Measurements from ENCODE around the gene SLCO1B1. TPM values are rescaled to one million over a fixed set of nuclear protein-coding genes. Genes with fewer than 3 reads are reported as not detected.
"Not testable (repeated sequence)": the region's sequence is repeated elsewhere in the genome, so short reads cannot be mapped to it uniquely, and the experiment has no call there.

SLCO1B1 gene, protein sequence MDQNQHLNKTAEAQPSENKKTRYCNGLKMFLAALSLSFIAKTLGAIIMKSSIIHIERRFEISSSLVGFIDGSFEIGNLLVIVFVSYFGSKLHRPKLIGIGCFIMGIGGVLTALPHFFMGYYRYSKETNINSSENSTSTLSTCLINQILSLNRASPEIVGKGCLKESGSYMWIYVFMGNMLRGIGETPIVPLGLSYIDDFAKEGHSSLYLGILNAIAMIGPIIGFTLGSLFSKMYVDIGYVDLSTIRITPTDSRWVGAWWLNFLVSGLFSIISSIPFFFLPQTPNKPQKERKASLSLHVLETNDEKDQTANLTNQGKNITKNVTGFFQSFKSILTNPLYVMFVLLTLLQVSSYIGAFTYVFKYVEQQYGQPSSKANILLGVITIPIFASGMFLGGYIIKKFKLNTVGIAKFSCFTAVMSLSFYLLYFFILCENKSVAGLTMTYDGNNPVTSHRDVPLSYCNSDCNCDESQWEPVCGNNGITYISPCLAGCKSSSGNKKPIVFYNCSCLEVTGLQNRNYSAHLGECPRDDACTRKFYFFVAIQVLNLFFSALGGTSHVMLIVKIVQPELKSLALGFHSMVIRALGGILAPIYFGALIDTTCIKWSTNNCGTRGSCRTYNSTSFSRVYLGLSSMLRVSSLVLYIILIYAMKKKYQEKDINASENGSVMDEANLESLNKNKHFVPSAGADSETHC
- total RNA-seq: not detected in 2 replicates

DNA sequence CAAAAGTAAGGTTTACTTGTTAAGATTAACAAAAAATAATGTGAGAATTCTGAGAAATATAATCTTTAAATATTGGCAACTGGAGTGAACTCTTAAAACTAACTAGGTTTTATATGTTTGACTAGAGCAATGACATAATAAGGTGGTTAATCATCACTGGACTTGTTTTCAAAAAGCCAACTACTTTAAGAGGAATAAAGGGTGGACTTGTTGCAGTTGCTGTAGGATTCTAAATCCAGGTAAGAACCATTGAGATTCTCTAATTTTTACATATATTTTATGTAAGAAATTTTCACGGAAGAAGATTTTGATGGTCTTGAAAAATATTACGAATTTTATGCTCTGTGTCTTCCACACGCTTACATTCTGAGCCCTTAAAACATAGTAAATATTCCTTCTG lies at the start of gene SLCO1B1:
SLCO1B1 (plus strand) TSS at position 197 of the 400 bp plus-strand sequence. CDS start 10,381 bp downstream, outside the sequence.
- no peak for DNase-seq (ENCODE audit: low read depth)

DNA sequence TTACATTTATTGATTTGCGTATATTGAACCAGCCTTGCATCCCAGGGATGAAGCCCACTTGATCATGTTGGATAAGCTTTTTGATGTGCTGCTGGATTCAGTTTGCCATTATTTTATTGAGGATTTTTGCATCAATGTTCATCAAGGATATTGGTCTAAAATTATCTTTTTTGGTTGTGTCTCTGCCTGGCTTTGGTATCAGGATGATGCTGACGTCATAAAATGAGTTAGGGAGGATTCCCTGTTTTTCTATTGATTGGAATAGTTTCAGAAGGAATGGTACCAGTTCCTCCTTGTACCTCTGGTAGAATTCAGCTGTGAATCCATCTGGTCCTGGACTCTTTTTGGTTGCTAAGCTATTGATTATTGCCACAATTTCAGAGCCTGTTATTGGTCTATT lies 46.2 kb upstream of the SLCO1B1 start:
- DNase-seq (ENCODE audit: low read depth): not testable (repeated sequence)

DNA sequence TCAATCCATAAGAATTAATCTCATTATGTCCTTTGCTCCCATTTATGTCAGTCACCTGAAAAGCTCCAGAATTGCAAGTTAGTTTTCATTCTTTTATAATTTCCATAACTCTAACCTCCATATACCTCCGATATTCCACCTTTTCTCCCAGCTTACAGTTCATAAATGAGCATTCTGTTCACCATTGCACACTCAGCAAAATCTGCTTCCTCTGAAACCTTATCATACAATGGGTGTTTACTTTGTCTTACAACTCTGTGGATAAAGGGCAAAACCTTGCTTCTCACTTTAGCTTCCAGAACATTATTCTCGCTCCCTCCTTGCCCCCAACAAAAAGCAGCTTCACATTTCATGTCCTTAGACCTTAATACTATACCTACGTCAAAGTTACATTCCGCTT lies 19.3 kb upstream of the SLCO1B1 start:
- no peak for DNase-seq (ENCODE audit: low read depth)

DNA sequence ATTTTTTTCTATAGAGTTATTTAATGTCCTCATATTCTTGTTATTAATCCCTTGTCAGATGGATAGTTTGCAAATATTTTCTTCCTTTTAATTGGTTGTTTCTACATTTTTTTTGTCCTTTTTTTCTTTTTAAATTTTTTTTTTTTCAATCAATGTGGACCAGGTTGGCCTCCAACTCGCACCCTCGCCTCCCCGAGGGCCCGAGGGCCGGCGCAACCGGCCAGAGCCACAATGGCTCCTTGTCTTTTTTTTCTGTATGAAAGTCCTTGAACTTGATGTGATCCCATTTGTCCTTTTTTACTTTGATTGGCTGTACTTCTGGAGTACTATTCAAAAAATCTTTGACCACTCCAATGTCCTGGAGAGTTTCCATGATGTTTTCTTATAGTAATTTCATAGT lies 17.7 kb upstream of the SLCO1B1 start:
- no peak for DNase-seq (ENCODE audit: low read depth)

DNA sequence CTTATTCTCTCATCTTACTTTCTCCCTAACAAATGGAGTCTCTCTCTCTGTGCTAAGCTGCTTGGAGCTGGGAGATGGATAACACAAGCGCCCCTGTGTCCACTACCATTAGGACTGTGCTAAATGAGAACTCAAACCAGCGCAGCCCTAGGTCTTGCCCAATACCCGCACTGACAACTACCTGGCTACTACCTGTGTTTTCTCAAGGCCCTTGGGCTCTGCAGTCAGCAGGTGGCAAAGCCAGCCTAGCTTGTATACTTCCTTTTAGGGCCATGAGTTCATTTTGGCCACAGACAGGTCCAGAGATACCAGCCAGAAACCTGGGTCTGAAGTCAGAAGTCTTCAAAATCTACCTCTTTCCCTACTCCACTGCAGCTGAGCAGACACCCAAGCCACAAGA lies 13.0 kb upstream of the SLCO1B1 start:
- DNase-seq (ENCODE audit: low read depth): no peak

DNA sequence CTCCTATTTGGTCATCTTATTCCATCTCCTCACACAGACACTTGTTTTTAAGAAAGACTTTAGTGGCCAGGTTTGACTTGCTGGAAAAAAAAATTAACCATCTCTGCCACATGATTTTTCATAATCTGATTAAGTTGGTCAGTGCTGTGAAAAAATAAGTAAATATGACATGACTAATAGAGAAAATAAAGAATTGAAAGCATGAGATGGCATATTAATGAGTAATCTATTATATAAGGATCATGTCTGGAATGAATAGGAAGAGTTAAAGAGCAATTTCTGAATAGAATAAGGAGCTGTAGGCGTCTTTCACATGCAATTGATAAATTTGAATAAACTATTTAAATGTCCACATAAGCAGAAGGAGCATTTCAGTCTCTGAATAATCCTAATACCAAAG lies 12.2 kb upstream of the SLCO1B1 start:
- DNase-seq (ENCODE audit: low read depth): no peak

DNA sequence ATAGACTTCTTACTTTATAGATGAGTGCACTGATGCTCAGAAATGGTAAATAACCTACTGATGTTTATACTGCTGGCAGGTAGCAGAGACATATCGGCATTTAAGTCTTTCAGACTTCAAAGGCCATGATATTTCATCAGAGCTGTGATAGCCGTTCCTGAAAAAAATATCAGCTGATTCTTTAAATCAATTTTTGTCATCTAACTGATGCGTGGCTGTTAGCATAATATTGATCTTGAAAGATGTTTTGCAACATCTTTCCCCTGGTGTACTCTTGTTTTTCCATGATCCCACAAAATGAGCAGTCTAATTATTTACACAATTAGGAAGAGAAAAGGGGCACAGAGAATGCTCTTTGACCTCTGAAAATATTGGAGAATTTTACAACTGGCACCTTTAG lies 1.6 kb upstream of the SLCO1B1 start:
- DNase-seq (ENCODE audit: low read depth): no peak

DNA sequence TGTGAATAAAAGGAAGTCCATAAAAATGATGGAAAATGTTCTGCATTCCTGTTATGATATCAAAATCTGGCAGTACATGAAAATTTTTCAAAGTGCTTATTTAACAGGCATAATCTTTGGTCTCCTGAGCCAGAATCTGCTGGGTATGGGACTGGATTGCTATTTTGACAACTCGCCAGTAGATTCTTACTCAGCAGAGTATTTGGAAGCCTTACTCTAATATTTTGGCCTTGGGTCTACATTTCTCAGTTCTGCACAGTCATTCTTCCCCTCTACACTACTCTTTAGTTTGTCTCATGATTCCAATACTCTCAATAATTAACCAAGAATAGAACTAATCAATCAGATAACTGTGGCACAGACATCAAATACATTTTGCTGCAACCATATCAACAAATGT lies 1.1 kb upstream of the SLCO1B1 start:
- no peak for DNase-seq (ENCODE audit: low read depth)

DNA sequence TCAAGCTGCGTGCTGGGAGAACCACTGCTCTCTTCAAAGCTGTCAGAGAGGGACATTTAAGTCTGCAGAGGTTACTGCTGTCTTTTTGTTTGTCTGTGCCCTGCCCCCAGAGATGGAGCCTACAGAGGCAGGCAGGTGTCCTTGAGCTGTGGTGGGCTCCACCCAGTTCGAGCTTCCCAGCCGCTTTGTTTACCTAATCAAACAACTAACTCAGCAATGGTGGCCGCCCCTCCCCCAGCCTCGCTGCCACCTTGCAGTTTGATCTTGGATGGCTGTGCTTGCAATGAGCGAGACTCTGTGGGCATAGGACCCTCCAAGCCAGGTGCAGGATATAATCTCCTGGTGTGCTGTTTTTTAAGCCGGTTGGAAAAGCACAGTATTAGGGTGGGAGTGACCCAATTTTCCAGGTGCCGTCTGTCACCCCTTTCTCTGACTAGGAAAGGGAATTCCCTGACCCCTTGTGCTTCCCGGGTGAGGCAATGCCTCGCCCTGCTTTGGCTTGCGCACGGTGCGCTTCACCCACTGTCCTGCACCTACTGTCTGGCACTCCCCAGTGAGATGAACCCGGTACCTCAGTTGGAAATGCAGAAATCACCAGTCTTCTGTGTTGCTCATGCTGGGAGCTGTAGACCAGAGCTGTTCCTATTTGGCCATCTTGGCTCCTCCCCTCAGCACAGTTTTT lies 6.5 kb downstream of the SLCO1B1 start:
- not testable (repeated sequence) for DNase-seq (ENCODE audit: low read depth)

DNA sequence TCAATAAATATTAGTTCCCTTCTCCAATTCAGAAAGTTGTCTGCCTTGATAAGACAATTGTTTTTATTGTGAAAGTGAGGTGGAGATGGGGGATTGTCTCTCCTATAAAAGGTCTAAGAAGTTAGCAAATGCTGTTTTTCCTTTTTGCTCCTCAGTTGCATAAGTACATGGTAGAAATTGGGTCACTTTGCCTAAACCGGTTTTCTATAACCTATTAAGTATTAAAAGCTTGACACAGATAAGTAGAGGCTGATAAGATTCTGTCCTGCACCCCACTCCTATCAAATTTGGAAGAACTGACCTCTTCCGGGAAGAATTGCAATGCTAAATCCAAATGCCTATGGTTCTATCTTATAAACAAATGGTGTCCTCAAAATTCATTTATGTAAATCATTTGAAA lies 7.0 kb downstream of the SLCO1B1 start:
- DNase-seq (ENCODE audit: low read depth): no peak

DNA sequence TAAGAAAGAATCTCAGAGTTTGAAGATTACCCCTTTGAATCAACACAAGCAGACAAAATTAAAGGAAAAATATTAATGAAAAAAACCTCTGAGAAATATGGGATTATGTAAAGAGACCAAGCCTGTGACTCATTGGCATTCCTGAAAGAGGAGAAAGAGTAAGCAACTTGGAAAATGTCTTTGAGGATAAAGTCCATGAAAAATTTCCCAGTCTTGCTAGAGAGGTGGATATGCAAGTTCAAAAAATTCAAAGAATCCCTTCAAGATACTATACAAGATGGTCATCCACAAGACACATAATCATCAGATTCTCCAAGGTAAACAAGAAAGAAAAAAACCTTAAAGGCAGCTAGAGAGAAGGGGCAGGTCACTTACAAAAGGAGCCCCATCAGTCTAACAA lies 13.3 kb downstream of the SLCO1B1 start:
- DNase-seq (ENCODE audit: low read depth): no peak

DNA sequence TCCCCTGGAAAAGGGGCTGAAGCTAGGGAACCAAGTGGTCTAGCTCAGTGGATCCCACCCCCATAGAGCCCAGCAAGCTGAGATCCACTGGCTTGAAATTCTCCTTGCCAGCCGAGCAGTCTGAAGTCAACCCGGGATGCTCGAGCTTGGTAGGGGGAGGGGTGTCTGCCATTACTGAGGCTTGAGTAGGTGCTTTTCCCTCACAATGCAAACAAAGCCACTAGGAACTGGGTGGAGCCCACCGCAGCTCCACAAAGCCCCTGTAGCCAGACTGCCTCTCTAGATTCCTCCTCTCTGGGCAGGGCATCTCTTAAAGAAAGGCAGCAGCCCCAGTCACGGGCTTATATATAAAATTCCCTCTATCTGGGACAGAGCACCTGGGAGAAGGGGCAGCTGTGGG lies 18.9 kb downstream of the SLCO1B1 start:
- not testable (repeated sequence) for DNase-seq (ENCODE audit: low read depth)

DNA sequence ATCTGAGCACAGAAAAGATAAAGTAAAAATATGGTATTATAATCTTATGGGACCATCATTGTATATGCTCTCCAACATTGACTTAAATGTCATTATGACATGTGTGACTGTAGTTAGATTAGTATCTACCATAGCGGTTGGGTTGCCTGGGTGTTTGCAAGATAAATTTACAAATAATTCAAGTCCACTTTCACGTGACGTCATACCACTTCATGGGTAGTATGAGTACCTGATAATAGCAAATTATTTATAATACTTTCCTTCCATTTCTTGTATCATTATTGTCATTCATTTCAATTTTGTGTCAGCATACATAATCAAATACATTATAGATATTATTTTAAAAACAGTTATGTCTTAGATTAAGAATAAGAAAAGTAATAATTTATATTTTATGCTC lies 20.2 kb downstream of the SLCO1B1 start:
- DNase-seq (ENCODE audit: low read depth): no peak

DNA sequence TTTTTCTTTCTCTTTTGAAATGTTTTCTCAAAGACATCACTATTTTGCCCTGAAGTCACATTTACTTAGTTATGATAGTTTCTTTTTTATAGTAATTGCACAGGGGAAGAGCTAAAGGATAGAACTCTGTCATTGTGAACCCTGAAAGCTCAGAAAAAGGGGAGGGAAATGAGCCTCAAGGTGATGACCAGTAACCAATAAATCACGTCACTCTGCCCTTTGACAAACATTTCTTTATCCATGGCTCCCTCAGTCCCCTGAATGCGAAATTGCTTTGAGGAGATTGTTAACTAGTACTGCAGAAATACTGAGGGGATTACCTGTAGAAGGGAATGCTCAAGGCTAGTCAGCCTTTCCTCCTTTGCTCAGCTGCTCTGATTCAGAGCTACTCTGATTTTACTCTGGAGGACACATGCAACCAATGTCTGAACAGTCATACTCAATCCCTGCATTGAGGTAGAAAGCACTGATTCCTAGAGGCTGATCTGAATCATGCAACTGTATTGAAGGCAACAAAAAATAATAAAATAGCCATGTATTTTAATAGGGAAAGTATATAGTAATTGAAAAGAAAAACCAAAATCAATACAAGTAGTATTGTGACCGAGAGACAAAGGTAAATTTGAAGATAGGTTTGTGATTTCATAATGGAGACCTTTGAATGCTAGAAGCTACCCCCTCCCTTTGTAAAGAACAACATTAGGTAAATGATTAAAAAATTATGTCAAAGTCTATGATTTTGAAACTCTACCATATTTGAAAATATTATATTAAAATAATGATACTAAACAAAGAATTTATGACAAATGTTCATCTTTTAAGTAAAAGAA lies 24.7 kb downstream of the SLCO1B1 start:
- DNase-seq (ENCODE audit: low read depth): no peak

DNA sequence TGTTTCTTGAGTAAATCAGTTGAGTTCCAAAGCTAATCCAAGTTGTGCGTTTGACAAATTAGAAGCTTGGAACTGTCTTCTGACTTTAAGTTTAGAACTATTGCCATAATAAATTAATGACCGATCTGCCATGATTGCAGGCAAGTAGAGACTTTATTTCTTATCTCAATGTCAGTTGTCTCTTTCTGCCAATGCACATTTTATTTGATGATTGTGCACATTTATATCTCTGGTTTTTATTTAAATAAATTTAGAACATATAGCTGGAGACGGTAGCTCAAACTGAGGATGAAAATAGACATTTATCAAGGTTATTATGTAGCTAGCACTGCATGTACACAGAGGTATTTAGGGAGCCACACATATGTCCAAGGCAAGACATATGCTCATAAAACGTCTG lies 34.1 kb downstream of the SLCO1B1 start:
- DNase-seq (ENCODE audit: low read depth): no peak

DNA sequence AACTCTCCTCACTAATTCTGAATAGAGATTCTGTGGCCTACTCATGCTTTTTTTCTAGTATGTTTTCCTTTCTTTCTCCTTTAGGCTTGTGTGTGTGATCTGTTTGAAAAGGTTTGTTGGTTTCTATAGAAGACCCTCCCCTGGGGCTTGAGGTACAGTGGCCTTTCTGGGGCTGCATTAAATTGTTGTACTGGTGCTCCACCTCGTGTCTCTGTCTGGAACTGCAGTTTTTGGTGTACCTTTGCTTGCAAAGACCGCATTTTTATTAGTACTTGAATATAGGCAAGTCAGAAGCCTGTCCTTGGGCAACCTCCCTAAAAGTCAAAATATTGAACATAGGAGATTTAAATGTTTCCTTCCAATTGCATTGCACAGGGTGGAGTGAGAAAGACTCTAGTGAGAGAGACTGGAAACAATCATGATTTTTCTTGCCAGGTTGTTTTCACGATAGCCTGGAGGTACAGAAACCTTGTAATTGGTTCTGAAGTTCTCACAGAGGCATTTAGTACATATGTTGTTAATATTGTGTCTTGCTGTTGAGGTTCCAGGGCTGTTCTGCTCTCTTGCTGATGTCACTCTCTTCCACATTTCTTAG lies 39.0 kb downstream of the SLCO1B1 start:
- peak; percentile 31 for DNase-seq (ENCODE audit: low read depth)

DNA sequence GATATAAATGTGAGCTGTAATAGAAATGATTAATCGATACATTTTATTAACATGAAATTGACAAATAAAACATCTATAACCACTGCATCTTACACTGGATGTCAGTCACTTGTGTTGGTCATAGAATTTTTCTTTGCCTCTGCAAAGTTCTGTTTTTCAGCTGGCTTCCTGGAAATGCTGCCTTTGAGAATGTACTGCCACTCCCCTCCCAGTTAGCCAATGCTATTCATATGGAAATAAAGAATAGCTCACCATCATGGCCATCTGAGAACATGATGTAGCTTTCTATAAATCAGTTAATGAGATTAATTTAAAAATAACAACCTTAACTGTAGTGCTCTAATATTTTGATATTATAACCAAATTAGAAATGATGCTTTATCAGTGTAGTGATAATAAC lies 41.1 kb downstream of the SLCO1B1 start:
- no peak for DNase-seq (ENCODE audit: low read depth)

DNA sequence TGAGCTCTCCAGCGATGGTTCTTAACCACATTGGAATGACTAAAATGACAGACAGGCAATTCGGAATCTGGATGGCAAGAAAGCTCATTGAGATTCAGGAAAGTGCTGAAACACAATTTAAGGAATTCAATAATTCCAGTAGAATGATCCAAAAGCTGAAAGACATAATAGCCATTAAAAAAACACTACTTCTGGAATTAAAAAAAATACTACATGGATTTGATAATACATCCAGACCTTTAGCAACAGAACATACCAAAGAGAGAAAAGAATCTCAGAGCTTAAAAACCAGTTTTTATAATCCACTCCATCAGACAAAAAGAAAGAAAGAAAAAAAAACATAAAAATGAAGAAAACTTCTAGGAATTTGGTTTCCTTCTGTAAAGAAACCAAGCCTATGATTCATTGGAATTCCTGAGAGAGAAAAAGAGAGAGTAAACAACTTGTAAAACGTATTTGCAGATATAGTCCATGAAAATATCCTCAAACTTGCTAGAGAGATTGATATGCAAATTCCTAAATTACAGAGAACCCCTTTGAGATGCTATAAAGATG lies 52.8 kb downstream of the SLCO1B1 start:
- DNase-seq (ENCODE audit: low read depth): peak; percentile 1

DNA sequence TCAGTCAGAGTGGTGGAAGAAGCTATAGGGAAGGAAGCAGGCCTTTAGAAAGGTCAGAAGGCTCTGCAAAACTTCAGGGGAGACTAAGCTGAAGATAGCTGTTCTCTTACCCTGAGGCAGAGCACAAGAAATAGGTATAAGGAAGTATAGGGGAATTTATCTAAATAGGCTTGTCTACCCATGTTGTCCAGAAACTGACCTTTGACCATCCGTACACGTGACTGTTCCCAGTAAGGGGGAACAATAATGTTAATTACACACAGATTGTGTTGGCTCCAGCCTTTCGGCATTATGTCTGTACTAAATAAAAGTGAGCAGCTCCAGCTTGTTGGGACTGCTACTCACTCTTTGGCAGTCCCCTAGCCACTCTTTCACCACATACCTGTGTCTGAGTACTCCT lies 59.0 kb downstream of the SLCO1B1 start:
- DNase-seq (ENCODE audit: low read depth): no peak

DNA sequence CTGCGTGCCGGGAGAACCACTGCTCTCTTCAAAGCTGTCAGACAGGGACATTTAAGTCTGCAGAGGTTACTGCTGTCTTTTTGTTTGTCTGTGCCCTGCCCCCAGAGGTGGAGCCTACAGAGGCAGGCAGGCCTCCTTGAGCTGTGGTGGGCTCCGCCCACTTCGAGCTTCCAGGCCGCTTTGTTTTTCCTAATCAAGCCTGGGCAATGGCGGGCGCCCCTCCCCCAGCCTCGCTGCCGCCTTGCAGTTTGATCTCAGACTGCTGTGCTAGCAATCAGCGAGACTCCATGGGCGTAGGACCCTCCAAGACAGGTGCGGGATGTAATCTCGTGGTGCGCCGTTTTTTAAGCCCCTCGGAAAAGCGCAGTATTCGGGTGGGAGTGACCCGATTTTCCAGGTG lies 83.4 kb downstream of the SLCO1B1 start:
- not testable (repeated sequence) for DNase-seq (ENCODE audit: low read depth)

DNA sequence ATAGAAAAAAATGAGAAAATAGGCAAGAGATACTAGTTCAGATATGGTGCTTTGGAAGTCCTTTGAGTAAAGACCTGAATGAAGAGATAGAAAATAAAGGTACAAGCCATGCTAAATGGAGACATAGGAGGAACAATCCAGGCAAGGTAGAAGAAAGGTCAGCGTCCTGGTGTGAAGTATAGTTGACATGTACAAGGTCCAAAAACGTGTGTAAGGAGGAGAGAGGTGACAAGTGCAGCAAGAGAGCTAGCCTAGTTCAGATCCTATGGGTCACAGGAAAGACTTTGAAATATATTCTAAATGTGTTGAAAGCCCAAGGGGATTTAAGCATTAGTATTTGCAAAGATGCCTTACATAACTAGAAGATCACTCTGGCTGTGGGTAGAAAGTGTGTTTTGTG lies 88.2 kb downstream of the SLCO1B1 start:
- DNase-seq (ENCODE audit: low read depth): no peak
